HUES6 (cell line): ENCODE results near the gene PANX2.

ENCODE experiments used
- H3K27ac ChIP-seq: 2 replicates; pipeline ENCODE4 v1.7.0; 2013; ENCODE audit warnings: low read depth, mild to moderate bottlenecking, low read length, inconsistent platforms
- H3K27me3 ChIP-seq: 2 replicates; pipeline ENCODE4 v1.6.1; 2013; ENCODE audit warnings: low read length; ENCODE audit not compliant: control insufficient read depth, insufficient read depth
- H3K36me3 ChIP-seq: 2 replicates; pipeline ENCODE4 v1.6.1; 2013; ENCODE audit warnings: low read length; ENCODE audit not compliant: control insufficient read depth, insufficient read depth
- H3K4me1 ChIP-seq: 2 replicates; pipeline ENCODE4 v1.6.1; 2013; ENCODE audit warnings: low read length; ENCODE audit not compliant: control insufficient read depth, insufficient read depth
- H3K4me3 ChIP-seq: 2 replicates; pipeline ENCODE4 v1.5.1; 2013; ENCODE audit warnings: low read depth, low read length
- H3K9ac ChIP-seq: one replicate; pipeline ENCODE4 v1.6.1; 2013; ENCODE audit warnings: mild to moderate bottlenecking, low read length
- H3K9me3 ChIP-seq: 2 replicates; pipeline ENCODE4 v1.6.1; 2013; ENCODE audit warnings: low read depth, low read length; ENCODE audit not compliant: control insufficient read depth, insufficient read depth

PANX2 gene

GRCh38 chr22:50174382-50175190 lies 4.1 kb downstream of the PANX2 start:
- Histone ChIP-seq H3K27me3 (peaks cover 21% of the 10 kb centered on the region), H3K9ac (no peak overlapping the region), H3K4me3 (no peak overlapping the region), H3K4me1 (peaks cover 7% of the 10 kb centered on the region; the same call in 1 of the 2 replicates), H3K27ac (no peak overlapping the region), H3K36me3 (no peaks in the 10 kb centered on the region), H3K9me3 (no peaks in the 10 kb centered on the region)

- no peak overlapping the region for H3K27ac ChIP-seq
- peaks cover 7% of the 10 kb centered on the region; the same call in 1 of the 2 replicates for H3K4me1 ChIP-seq
- no peak overlapping the region for H3K4me3 ChIP-seq
- H3K9me3 ChIP-seq, result no peaks in the 10 kb centered on the region
- peaks cover 19% of the 10 kb centered on the region for H3K27me3 ChIP-seq
- H3K36me3 ChIP-seq, result no peaks in the 10 kb centered on the region
- H3K9ac ChIP-seq, result no peak overlapping the region
Measured at GRCh38 chr22:50175191-50175461, 4.6 kb downstream of the PANX2 start.

DNA sequence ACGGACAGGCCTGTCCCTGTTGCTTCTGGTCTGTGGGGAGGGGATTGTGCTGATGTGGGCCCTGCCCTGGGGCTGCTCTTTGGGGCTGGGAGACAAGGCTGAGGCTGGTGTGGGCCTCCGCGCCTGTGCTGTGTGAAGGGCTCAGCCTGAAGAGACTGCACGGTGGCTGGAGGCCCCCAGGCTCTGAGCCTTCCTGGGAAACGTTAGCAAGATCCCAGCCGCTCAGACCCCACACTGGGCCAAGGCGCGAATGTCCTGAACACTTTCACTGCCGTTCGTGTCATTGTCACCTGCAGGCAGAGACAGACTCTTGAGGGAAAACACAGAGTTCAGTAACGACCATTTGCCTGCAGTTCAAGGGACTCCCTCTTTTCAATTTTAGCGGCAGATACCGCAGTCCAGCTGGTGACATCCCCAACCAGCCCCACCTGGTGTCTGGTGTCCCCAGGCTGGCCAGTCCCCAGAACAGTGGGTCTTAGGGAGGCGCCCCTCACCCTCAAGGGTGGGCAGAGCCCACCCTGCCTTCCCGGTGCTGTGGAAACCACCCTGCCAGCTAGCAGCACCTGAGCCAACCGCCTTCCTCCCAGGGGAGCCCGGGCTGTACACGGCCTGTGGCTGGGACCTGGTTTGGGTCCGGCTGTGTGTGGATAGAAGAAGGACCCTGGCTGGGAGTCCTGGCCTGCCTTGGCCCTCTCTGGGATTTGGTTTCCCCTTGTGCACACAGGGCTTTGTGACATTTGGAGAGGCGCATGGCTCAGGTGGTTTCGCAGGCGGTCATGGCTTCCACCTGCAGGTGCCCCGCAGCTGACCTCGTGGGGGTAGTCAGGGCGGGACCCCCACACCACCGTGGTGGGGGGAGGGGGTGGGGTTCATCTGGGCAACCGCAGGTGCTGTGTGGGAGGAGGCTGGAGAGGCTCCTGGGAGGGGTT lies 5.7 kb downstream of the PANX2 start:
- Histone ChIP-seq H3K27me3 (peaks cover 13% of the 10 kb centered on the region), H3K9ac (no peak overlapping the region), H3K27ac (no peak overlapping the region), H3K4me1 (peaks cover 7% of the 10 kb centered on the region; the same call in 1 of the 2 replicates), H3K36me3 (no peaks in the 10 kb centered on the region), H3K4me3 (no peak overlapping the region), H3K9me3 (no peaks in the 10 kb centered on the region)

DNA sequence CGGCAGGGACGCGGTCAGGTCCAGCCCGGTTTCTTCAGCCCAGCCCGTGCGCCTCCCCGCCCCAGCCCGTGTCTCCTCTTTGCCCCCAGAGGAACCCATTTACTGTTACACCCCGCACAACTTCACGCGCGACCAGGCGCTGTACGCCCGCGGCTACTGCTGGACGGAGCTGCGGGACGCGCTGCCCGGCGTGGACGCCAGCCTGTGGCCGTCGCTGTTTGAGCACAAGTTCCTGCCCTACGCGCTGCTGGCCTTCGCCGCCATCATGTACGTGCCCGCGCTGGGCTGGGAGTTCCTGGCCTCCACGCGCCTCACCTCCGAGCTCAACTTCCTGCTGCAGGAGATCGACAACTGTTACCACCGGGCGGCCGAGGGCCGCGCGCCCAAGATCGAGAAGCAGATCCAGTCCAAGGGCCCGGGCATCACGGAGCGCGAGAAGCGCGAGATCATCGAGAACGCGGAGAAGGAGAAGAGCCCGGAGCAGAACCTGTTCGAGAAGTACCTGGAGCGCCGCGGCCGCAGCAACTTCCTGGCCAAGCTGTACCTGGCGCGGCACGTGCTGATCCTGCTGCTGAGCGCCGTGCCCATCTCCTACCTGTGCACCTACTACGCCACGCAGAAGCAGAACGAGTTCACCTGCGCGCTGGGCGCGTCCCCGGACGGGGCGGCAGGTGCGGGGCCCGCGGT lies 6.5 kb downstream of the PANX2 start:
- Histone ChIP-seq H3K4me1 (peaks cover 7% of the 10 kb centered on the region; the same call in 1 of the 2 replicates), H3K9ac (no peak overlapping the region), H3K27ac (no peak overlapping the region), H3K9me3 (no peaks in the 10 kb centered on the region), H3K4me3 (no peak overlapping the region), H3K36me3 (no peaks in the 10 kb centered on the region), H3K27me3 (peaks cover 5% of the 10 kb centered on the region; the same call in 1 of the 2 replicates)

DNA sequence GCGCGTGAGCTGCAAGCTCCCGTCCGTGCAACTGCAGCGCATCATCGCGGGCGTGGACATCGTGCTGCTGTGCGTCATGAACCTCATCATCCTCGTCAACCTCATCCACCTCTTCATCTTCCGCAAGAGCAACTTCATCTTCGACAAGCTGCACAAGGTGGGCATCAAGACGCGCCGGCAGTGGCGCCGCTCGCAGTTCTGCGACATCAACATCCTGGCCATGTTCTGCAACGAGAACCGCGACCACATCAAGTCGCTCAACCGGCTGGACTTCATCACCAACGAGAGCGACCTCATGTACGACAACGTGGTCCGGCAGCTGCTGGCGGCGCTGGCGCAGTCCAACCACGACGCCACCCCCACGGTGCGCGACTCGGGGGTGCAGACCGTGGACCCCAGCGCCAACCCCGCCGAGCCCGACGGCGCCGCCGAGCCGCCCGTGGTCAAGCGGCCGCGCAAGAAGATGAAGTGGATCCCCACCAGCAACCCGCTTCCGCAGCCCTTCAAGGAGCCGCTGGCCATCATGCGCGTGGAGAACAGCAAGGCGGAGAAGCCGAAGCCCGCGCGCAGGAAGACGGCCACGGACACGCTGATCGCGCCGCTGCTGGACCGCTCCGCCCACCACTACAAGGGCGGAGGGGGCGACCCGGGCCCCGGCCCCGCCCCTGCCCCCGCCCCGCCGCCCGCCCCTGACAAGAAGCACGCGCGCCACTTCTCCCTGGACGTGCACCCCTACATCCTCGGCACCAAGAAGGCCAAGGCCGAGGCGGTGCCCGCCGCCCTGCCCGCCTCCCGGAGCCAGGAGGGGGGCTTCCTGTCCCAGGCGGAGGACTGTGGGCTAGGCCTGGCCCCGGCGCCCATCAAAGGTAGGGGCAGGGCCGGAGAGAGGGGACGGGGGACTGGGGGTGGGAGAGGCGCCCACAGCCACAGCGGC lies 7.3 kb downstream of the PANX2 start:
- Histone ChIP-seq H3K4me3 (no peak overlapping the region; the same call in 1 of the 2 replicates), H3K36me3 (no peaks in the 10 kb centered on the region), H3K4me1 (peaks cover 7% of the 10 kb centered on the region; the same call in 1 of the 2 replicates), H3K27ac (no peak overlapping the region), H3K27me3 (no peaks in the 10 kb centered on the region; the same call in 1 of the 2 replicates), H3K9ac (no peak overlapping the region), H3K9me3 (no peaks in the 10 kb centered on the region)

GRCh38 chr22:50178471-50178864 lies 7.9 kb downstream of the PANX2 start:
- H3K9me3 ChIP-seq, result no peaks in the 10 kb centered on the region
- H3K27ac ChIP-seq, result no peak overlapping the region
- no peak overlapping the region for H3K9ac ChIP-seq
- H3K27me3 ChIP-seq, result no peaks in the 10 kb centered on the region
- H3K36me3 ChIP-seq, result no peaks in the 10 kb centered on the region
- peaks cover 7% of the 10 kb centered on the region; the same call in 1 of the 2 replicates for H3K4me1 ChIP-seq
- no peak overlapping the region for H3K4me3 ChIP-seq

DNA sequence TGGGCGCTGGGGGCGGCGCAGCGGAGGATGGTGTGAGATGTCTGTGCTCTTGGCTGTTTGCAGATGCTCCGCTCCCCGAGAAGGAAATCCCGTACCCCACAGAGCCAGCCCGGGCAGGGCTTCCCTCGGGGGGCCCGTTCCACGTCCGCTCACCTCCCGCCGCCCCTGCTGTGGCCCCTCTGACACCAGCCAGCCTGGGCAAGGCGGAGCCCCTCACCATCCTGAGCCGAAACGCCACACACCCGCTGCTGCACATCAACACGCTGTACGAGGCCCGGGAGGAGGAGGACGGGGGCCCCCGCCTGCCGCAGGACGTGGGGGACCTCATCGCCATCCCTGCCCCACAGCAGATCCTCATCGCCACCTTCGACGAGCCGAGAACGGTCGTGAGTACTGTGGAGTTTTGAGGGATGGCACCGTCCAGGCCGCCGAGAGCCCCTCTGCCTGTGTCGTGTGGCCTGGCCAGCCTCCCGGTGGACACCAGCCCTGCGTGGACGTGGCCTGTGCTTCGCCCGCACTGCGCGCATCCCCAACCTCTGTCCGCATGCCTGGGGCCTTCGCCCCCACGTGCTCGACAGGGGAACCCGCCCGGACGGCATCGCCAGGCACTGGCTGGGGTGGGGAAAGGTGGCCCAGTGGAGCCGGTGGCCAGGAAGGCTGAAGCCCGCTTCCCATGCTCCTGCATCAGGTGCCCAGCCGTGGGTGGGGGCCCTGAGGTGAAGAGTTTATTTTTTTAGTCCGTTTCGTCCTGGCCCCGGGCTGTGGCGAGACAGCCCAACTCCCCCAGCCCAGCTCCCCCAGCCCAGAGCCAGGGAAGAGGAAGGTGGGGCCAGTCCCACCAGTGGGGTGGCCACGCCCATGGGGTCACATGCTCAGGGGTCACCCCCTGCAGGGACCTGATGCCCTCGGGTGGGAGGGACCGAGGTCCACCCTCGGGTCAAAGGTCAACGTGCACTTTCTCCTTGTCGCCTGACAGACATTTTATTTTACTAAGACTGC lies 8.6 kb downstream of the PANX2 start:
- Histone ChIP-seq H3K4me1 (peaks cover 13% of the 10 kb centered on the region; the same call in 1 of the 2 replicates), H3K27ac (no peak overlapping the region), H3K36me3 (no peaks in the 10 kb centered on the region), H3K4me3 (no peak overlapping the region), H3K9me3 (no peaks in the 10 kb centered on the region), H3K27me3 (no peaks in the 10 kb centered on the region), H3K9ac (no peak overlapping the region)

- H3K27me3 ChIP-seq, result no peaks in the 10 kb centered on the region
- no peaks in the 10 kb centered on the region for H3K9me3 ChIP-seq
- H3K27ac ChIP-seq, result no peak overlapping the region
- no peak overlapping the region for H3K4me3 ChIP-seq
- H3K4me1 ChIP-seq, result peaks cover 18% of the 10 kb centered on the region; the same call in 1 of the 2 replicates
- no peak overlapping the region for H3K9ac ChIP-seq
- no peaks in the 10 kb centered on the region for H3K36me3 ChIP-seq
Measured at GRCh38 chr22:50179937-50180726, 9.6 kb downstream of the PANX2 start.
